ENCODE results near the gene ARID1B.

GRCh38 chr6:157151029-157151428, 373.9 kb downstream of the ARID1B start:
- TF ChIP-seq SMC3 (IDR thresholded peaks at IDR 0.05; ENCODE audit: low read depth, low read length): no peak
- TF ChIP-seq CTCF (conservative IDR thresholded peaks at IDR 0.05; ENCODE audit: low read depth, low read length): no peak

All from IMR-90 (cell line).